Right cardiac atrium (tissue), 5 donors: ENCODE results near the gene TBC1D2B. TPM values are rescaled to one million over a fixed set of nuclear protein-coding genes. Genes with fewer than 3 reads are reported as not detected.

Experiments
- ATAC-seq, 2 donors: fragments of 200-7000 bp; cut with Tn5 transposase; one replicate each; pipeline versions ENCODE4 v1.8.0 to v1.9.1; 2020; ENCODE audit warnings: moderate library complexity in 2 of 2, mild to moderate bottlenecking in 1 of 2
- DNase-seq, 3 donors: peaks; one replicate each; pipeline ENCODE4 v3.0.0-alpha.2; 2020
- H3K27ac ChIP-seq: one replicate; pipeline ENCODE4 v1.5.1; 2013; ENCODE audit warnings: mild to moderate bottlenecking, low read length, control low read depth, moderate library complexity
- H3K27me3 ChIP-seq: one replicate; pipeline ENCODE4 v1.6.1; 2013; ENCODE audit not compliant: control insufficient read depth, insufficient read depth
- H3K4me1 ChIP-seq: one replicate; pipeline ENCODE4 v1.6.1; 2013; ENCODE audit warnings: low read length; ENCODE audit not compliant: control insufficient read depth, insufficient read depth
- H3K4me3 ChIP-seq: one replicate; pipeline ENCODE4 v1.5.1; 2013; ENCODE audit warnings: low read length, control low read depth
- H3K9me3 ChIP-seq: one replicate; pipeline ENCODE4 v1.6.1; 2013; ENCODE audit warnings: low read length; ENCODE audit not compliant: control insufficient read depth
- WGBS: extraction: QIAGEN DNeasy Blood & Tissue Kit; methylation state at CpG from one replicate; pipeline ENCODE4 v1.1.7; 2013; 5-methylcytosine and 5-hydroxymethylcytosine counted together
- intact Hi-C, 4 donors: fragments of 100-400 bp; cut with DNase I; formaldehyde crosslinking; loops; one replicate each; pipeline versions ENCODE4 v1.11.0 to v1.14.0; 2022 to 2023
- long read RNA-seq, 4 donors: library from polyadenylated mRNA; unstranded; transcript quantifications; one replicate each; pipeline ENCODE4 v2.0.0, GENCODE V29; 2020 to 2021
- polyA plus RNA-seq: library from polyadenylated mRNA; stranded (reverse); fragments of 200-250 nt; gene quantifications from one replicate; pipeline ENCODE4 v1.2.3, GENCODE V29; 2013
- total RNA-seq, 4 donors: library from RNA; stranded (reverse); fragmentation: NEBNext Ultra II Directional; extraction: Animal tissue kit (Norgen Biotek cat#: 25700); gene quantifications; one replicate each; pipeline ENCODE4 v1.2.1, GENCODE V29; 2021
- donor health status: healthy with polysubstance abuse.
- donor health status: DM: no; HTN: yes; CAD: no.
- donor health status: DM: no; HTN: no; CAD: no.
- donor health status: DM: no; HTN: yes; CAD: no; lungs with severe emphysema.
- donor health status: DM: yes; HTN: yes; CAD: no.

The TBC1D2B gene
- total RNA-seq (10 to 100 TPM; 14.0 to 19.8 (median 15.6) TPM), polyA plus RNA-seq (8.2 TPM)
- long read RNA-seq, donor 1, full-length matches to known transcripts, result 13 of 23 reads
- long read RNA-seq, donor 1, partial matches to known transcripts, result 7 of 23 reads
- long read RNA-seq, donor 1, other reads (novel, unspliced or antisense), result 3 of 23 reads
- long read RNA-seq, donor 2, full-length matches to known transcripts, result 5 of 7 reads
- long read RNA-seq, donor 2, partial matches to known transcripts, result 1 of 7 reads
- long read RNA-seq, donor 2, other reads (novel, unspliced or antisense), result 1 of 7 reads
- long read RNA-seq, donor 3, full-length matches to known transcripts, result 21 of 32 reads
- long read RNA-seq, donor 3, partial matches to known transcripts, result 9 of 32 reads
- long read RNA-seq, donor 3, other reads (novel, unspliced or antisense), result 2 of 32 reads
- long read RNA-seq, donor 4, full-length matches to known transcripts, result 9 of 14 reads
- long read RNA-seq, donor 4, partial matches to known transcripts, result 2 of 14 reads
- long read RNA-seq, donor 4, other reads (novel, unspliced or antisense), result 3 of 14 reads

- peak within 1 kb of the TSS; percentile 81 for H3K27ac ChIP-seq
- ATAC-seq, result peak; percentile 75 to 78
- under 1% methylated on average over 104 of the region's 104 CpGs for WGBS
- H3K4me1 ChIP-seq, result peaks cover 7% of the 10 kb centered on the region
- no peaks in the 10 kb centered on the region for H3K9me3 ChIP-seq
- intact Hi-C loops, result no loop called here
- H3K27me3 ChIP-seq, result no peaks in the 10 kb centered on the region
- DNase-seq, result peak; percentile 70 to 89 (median 89)
- peak within 1 kb of the TSS; percentile 84 for H3K4me3 ChIP-seq
Measured at GRCh38 chr15:78077053-78077870, at the start of gene TBC1D2B. TBC1D2B (minus strand) TSS chr15:78077711; CDS start chr15:78077652, 59 bp downstream.

GRCh38 chr15:78125267-78125666 is 47.8 kb upstream of the TBC1D2B start:
- WGBS, result 78% methylated on average over 3 of the region's 3 CpGs
- Histone ChIP-seq H3K4me1 (no peaks in the 10 kb centered on the region), H3K27ac (no peak overlapping the region), H3K4me3 (no peak overlapping the region), H3K27me3 (no peaks in the 10 kb centered on the region), H3K9me3 (no peaks in the 10 kb centered on the region)
- DNase-seq, result no peak
- no peak for ATAC-seq
- intact Hi-C loops, result loop anchor here in 2 of 4 donors (5.0 to 10.0 kb wide), 2 partner anchors 117 to 300 kb away; no protein-coding TSS in a partner anchor

GRCh38 chr15:78120523-78120922 is 43.0 kb upstream of the TBC1D2B start:
- H3K4me1 ChIP-seq, result no peaks in the 10 kb centered on the region
- no peaks in the 10 kb centered on the region for H3K9me3 ChIP-seq
- 79% methylated on average over 5 of the region's 5 CpGs for whole genome bisulfite sequencing
- ATAC-seq (no peak), DNase-seq (no peak)
- intact Hi-C loops, result loop anchor here in 1 of 4 donors (10.0 kb wide), 1 partner anchor 304 kb away; no protein-coding TSS in a partner anchor
- H3K4me3 ChIP-seq, result no peak overlapping the region
- H3K27me3 ChIP-seq, result no peaks in the 10 kb centered on the region
- H3K27ac ChIP-seq, result no peak overlapping the region

- intact Hi-C loops, result loop anchor here (1.0 to 10.0 kb wide), 6 partner anchors 80 to 312 kb away; no protein-coding TSS in a partner anchor
- WGBS, result 69% methylated on average over 3 of the region's 3 CpGs
- ATAC-seq (no peak), DNase-seq (peak in 1 of 3 donors; percentile 23)
- Histone ChIP-seq H3K9me3 (no peaks in the 10 kb centered on the region), H3K4me1 (no peaks in the 10 kb centered on the region), H3K27me3 (no peaks in the 10 kb centered on the region), H3K27ac (no peak overlapping the region), H3K4me3 (no peak overlapping the region)
Measured at GRCh38 chr15:78112551-78112950, 35.0 kb upstream of the TBC1D2B start.

- peak in 1 of 3 donors; percentile 7 for DNase-seq
- H3K27ac ChIP-seq, result no peak overlapping the region
- intact Hi-C loops, result loop anchor here (1.0 to 10.0 kb wide), 7 partner anchors 81 to 313 kb away; no protein-coding TSS in a partner anchor
- H3K4me3 ChIP-seq, result no peak overlapping the region
- ATAC-seq, result no peak
- WGBS, result 90% methylated on average over 3 of the region's 3 CpGs
- no peaks in the 10 kb centered on the region for H3K27me3 ChIP-seq
- H3K4me1 ChIP-seq, result no peaks in the 10 kb centered on the region
- no peaks in the 10 kb centered on the region for H3K9me3 ChIP-seq
Measured at GRCh38 chr15:78111788-78112187, 34.3 kb upstream of the TBC1D2B start.

- intact Hi-C loops, result loop anchor here (2.0 to 10.0 kb wide), 6 partner anchors 81 to 314 kb away; no protein-coding TSS in a partner anchor
- no peaks in the 10 kb centered on the region for H3K27me3 ChIP-seq
- no peak for ATAC-seq
- H3K4me1 ChIP-seq, result no peaks in the 10 kb centered on the region
- DNase-seq, result peak in 1 of 3 donors; percentile 15
- H3K4me3 ChIP-seq, result no peak overlapping the region
- H3K9me3 ChIP-seq, result no peaks in the 10 kb centered on the region
- H3K27ac ChIP-seq, result no peak overlapping the region
- WGBS, result 91% methylated on average over 10 of the region's 10 CpGs
Measured at GRCh38 chr15:78110916-78111475, 33.5 kb upstream of the TBC1D2B start.

- Histone ChIP-seq H3K9me3 (no peaks in the 10 kb centered on the region), H3K27me3 (no peaks in the 10 kb centered on the region), H3K27ac (no peak overlapping the region), H3K4me1 (no peaks in the 10 kb centered on the region), H3K4me3 (no peak overlapping the region)
- DNase-seq (peak in 1 of 3 donors; percentile 27), ATAC-seq (no peak)
- intact Hi-C loops, result loop anchor here (2.0 to 10.0 kb wide), 6 partner anchors 82 to 315 kb away; no protein-coding TSS in a partner anchor
- 93% methylated on average over 6 of the region's 6 CpGs for WGBS
Measured at GRCh38 chr15:78110096-78110495, 32.6 kb upstream of the TBC1D2B start.

GRCh38 chr15:78109156-78109555 is 31.6 kb upstream of the TBC1D2B start:
- no peaks in the 10 kb centered on the region for H3K9me3 ChIP-seq
- DNase-seq (no peak), ATAC-seq (no peak)
- H3K27ac ChIP-seq, result no peak overlapping the region
- no peaks in the 10 kb centered on the region for H3K4me1 ChIP-seq
- H3K4me3 ChIP-seq, result no peak overlapping the region
- intact Hi-C loops, result loop anchor here (2.0 to 10.0 kb wide), 4 partner anchors 94 to 150 kb away; no protein-coding TSS in a partner anchor
- 90% methylated on average over 12 of the region's 12 CpGs for WGBS
- H3K27me3 ChIP-seq, result no peaks in the 10 kb centered on the region

GRCh38 chr15:78108300-78109084 is 31.0 kb upstream of the TBC1D2B start:
- ATAC-seq (peak; percentile 88 to 89), DNase-seq (peak; percentile 85 to 95 (median 93))
- Histone ChIP-seq H3K4me1 (no peaks in the 10 kb centered on the region), H3K4me3 (no peak overlapping the region), H3K27ac (no peak overlapping the region), H3K9me3 (no peaks in the 10 kb centered on the region), H3K27me3 (no peaks in the 10 kb centered on the region)
- intact Hi-C loops, result loop anchor here (2.0 to 10.0 kb wide), 4 partner anchors 94 to 150 kb away; no protein-coding TSS in a partner anchor
- 44% methylated on average over 11 of the region's 11 CpGs for WGBS
